ENCODE results near the gene RAD23A.
A peak's percentile ranks its signal among the peaks of the same experiment; 100 is the strongest.
"Not testable (repeated sequence)": the region's sequence is repeated elsewhere in the genome, so short reads cannot be mapped to it uniquely, and the experiment has no call there.

Gene RAD23A

DNA sequence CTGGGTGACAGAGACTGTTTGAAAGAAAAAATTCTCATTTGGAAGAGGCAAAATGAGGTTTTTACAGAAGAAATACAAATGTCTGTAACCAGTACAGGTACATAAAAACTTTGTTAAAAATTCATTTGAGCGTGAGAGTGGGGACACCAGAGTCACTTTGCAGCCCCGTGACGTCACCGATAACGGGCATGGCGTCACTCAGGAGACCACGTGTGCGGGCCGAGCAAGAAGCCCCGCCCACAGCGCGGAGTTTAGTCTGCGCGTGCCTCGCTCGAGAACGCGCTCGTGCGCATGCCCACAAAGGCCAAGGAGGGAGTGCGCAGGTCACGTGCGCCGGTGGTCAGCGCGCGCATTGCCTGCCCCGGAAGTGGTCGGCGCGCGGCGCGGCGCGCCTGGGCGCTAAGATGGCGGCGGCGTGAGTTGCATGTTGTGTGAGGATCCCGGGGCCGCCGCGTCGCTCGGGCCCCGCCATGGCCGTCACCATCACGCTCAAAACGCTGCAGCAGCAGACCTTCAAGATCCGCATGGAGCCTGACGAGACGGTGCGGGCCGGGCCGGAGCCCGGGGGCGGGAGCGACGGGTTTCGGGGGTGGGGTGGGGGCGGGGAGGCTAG lies at the start of gene RAD23A:
Gene RAD23A, plus strand, starts transcription at position 384 of the 613 bp plus-strand sequence. Its CDS starts 87 bp downstream, at position 471.
- DNase-seq (ENCODE audit: low read depth in 3 of 3): peak; percentile 96 to 98 (median 98)

DNA sequence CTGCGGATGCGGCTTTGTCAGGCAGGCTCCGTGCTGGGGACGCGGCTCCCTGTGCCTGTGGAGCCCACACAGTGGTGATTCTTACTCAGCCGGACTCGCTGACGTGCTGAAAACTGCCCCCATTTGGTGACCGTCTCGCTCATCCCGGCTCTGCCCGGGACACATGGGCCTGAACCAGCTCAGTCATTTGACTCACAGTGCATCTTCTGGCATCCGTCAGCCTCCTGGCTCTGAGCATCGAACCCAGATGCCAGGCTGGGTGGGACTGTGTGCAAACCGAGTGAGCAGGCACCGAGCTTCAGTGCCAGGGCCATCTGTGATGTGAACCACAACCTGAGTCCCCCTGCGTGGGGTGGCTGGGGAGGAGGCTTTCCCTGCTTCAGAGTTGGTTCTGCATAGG lies 49.2 kb upstream of the RAD23A start:
- DNase-seq (ENCODE audit: low read depth in 3 of 3): no peak

DNA sequence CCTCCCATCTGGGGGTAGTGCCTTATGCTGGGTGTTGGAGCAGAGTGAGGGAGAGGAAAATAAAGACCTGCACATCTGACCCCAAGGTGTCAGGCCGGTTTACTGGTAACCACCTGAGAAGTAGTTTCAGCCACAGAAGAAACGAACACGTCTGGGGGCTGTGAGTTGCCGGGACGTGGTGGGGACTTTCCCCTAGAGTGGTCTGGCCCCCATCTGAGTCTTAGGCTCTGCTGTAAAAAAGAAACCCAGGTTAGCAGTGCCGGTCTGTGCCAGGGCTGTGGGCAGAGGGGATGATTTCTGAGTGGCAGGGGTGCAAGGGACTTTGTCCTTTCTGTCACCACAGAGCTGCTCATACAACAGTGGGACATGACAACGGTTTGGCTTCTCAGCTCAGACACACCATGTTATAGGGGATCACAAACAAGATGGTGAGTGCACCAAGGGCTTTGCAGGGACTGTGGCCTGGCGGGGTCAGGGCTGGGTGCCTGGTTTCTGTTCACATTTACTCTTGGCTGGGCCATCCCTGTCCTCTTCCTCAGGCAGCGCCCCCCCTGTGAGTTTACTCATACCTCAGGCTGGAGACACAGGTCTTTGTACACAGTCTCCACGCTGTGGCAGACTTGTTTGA lies 45.7 kb upstream of the RAD23A start:
- no peak for DNase-seq (ENCODE audit: low read depth in 3 of 3)

DNA sequence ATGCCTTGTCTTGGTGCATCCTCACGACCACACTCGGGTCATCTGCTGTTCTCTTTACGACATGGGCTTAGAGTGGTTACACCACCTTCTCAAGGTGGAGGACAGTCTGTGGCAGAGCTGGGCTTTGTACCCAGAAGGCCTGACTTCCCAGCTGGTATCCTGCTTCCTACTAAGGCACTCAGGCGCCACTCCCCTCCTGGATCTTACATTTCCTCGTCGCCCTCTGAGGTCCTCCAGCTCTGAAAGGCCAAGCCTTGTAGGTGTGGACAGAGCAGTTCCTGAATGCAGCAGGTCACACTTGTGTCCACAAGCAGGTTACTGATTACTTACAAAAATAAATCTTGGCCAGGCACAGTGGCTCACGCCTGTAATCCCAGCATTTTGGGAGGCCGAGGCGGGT lies 38.5 kb upstream of the RAD23A start:
- DNase-seq (ENCODE audit: low read depth in 3 of 3): no peak

DNA sequence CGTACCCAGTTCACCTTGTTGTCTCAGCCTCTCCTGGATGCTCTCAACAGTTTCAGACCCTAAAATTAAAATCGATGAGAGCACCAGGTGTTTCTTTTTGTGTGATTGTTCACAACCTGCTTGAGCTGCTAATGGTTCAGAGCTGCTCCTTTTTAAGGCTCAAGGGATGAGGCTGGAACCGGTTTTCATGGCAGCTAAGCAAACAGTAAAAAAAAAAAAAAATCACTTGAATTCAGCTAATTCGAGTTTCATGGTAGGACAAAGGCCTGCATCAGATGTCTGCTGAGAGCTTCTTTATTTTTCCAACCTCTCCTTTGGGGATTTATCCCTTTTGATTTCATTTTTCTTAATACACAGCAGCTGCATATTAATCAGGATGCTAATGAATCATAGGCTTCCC lies 33.1 kb upstream of the RAD23A start:
- no peak for DNase-seq (ENCODE audit: low read depth in 3 of 3)

DNA sequence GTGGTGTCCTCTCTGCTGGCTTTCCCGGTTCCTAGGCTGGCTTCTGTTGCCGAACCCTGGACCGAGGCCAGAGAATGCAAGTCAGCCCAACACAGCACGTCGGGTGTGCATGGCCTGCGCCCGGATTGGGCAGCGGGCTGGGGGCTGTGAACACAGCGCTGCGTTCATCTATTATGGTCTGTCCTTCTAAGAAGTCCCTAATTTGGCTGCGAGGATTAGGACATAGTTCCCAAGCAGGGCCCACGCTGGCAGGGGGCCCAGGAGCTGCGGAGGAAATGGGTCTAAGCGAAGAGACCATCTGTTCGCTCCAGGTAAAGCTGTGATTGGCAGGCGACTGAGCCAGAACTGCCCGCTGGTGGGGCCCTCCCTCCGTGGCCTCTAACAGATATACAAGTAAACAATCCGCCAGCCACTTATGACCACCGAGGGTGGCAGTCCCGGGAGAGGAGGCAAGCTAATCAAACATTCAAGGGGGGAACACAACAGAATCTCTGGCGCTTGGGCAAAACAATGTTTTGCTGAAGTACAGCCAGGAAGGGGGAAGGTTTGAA lies 32.6 kb upstream of the RAD23A start:
- no peak for DNase-seq (ENCODE audit: low read depth in 3 of 3)

DNA sequence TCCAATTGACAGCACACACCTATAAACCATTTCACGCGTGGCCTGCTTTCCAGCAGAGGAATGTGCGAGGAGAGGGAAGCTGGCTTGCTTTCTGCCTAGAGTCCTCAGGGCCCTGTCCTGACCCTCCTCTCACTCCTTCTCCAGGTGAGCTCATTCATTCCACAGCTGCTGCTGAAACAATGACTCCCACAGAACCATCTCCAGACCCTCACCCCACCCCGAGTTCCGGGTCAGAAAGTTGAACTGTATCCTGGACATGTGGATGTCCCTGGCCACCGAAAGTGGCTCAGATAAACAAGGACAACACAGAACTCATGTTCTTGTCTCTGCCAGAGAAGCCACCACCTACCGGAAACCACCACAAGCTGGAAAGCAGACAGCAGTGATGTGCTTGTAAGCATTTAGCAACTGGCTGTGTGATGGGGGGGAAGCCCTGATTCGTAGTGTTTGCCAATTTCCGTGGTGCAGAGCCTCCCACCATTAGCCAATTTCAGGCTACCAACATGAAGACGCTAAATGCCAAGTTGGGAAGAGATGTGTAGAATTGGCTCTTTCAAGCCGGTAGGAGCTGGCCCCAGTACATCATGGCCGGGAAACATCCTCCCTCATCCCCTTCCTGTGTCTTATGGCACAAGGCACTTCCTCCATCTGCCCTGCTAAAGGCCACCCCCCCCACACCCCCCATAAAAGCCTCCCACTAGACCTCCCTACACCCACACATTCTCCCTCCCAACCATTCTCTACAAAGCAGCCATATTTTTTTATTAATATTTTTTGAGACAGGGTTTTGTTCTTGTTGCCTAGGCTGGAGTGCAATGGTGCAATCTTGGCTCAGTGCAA lies 31.6 kb upstream of the RAD23A start:
- peak in 2 of 3 experiments; percentile 26 for DNase-seq (ENCODE audit: low read depth in 3 of 3)

DNA sequence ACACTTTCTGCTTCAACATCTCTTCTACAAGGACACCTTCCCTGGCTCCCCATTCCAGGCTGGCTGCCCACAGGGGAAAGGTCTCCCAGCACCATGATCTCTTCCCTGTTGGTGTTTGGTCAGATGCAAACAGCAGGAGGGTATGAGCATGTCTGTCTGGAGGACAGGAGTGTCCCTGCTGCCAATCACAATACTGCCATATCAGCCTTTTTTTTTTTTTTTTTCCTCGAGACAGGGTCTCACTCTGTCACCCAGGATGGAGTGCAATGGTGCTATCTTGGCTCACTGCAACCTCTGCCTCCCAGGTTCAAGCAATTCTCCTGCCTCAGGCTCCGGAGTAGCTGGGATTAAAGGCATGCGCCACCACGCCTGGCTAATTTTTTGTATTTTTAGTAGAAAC lies 29.8 kb upstream of the RAD23A start:
- not testable (repeated sequence) for DNase-seq (ENCODE audit: low read depth in 3 of 3)

DNA sequence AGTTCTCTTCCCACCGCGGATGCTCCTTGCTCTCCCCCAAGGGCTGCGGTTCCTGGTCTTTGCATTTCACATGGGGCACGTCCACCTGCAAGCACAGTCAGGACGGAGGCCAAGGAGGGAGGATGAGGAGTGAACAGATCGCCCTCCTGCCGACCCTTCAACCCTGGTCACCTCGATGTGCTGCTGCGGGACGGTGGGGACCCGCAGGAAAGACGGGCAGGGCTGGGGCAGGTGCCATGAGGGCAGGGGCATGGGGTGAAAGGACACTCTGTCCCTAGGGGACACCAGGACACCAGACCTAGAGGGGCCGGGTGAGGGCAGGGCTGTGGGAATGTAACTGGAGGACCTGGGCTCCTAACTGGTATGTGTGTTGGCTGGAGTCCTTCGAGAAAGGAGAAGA lies 27.4 kb upstream of the RAD23A start:
- DNase-seq (ENCODE audit: low read depth in 3 of 3): no peak

DNA sequence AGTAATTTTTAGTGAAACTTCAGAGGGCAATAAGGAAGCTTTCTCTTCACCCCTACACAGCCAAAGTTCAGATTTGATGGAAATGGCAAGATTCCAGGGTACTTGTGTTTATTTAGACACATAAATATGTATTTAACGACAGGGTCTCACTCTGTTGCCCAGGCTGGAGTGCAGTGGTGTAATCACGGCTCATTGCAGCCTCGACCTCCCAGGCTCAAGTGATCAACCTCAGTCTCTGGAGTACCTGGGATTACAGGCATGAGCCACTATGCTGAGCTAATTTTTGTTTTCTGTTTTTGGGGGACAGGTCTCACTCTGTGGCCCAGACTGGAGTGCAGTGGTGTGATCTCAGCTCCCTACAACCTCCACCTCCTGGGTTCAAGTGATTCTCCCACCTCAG lies 24.6 kb upstream of the RAD23A start:
- no peak for DNase-seq (ENCODE audit: low read depth in 3 of 3)

DNA sequence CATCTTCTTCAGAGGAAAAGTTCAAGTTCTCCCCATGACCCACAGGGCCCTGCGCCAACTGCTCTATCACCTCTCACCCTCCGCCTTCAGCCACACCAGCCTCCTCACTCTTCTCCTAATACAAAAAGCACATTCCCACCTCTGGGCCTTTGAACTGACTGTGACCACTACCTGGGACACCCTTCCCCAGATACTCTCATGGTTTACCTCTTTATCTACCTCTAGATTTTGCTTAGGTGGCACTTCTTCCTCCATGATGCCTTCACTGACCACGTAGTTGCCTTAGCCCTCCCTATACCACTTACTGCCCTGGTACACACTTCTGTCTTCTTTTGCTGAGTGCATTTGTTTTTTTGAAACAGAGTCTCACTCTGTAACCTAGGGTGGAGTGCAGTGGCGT lies 22.7 kb upstream of the RAD23A start:
- DNase-seq (ENCODE audit: low read depth in 3 of 3): no peak

DNA sequence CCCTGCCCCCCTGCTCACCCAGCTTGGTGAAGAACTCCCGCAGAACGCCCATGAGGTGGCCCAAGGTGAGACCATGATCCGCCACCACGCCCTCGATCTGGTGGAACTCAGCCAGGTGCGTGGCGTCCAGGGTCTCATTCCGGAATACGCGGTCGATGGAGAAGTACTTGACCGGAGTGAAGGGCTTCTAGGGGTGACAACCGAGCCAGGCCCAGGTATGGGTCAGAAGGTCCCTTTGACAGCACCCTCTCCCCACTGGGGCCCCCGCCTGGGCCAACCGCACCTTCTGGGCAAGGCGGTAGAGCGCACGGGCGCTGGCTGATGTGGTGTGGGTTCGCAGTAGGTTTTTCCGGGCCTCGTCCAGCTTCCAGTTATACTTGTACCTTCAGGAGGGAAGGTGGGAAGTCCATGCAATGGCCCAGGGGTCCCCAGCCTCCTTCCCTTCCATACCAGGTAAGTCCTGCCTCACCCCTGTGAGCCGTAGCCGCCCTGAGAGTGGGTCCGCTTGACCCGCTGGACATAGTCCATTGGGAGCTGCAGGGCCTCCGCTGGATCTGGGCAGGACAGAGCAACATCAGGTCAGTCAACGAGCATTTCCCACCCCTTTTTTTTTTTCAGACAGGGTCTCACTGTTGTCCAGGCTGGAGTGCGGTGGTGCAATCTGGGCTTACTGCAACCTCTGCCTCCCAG lies 20.9 kb upstream of the RAD23A start:
- DNase-seq (ENCODE audit: low read depth in 3 of 3): no peak

DNA sequence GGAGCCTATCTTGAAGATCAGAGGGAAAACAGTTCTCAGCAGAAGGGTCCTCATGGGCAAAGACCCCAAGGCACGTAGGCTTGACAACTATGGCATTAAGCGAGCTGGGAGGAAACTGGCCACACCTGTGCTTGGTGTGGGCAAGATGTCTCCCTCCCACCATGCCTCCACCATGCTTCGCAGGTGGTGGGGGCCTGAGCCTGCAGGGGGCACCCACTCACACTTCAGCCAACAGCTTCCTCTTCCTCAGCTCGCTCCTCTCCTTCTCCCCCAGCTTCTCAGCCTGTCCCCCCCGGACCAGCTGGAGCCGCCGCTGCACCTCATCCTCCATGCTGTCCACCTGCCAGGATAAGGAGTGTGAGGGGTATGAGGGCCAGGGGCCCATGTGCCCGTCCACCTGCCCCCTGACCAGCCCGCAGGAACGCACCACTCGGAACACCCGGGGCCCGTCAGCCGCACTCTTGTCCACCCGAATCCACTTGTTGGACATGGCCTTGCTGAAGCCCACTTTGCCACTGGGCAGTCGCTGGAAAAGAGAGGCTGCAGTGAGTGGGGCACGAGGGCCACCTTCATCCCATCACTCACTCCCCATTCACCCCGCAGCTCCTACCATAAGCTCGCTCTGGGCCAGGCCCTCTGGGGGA lies 15.5 kb upstream of the RAD23A start:
- no peak for DNase-seq (ENCODE audit: low read depth in 3 of 3)

DNA sequence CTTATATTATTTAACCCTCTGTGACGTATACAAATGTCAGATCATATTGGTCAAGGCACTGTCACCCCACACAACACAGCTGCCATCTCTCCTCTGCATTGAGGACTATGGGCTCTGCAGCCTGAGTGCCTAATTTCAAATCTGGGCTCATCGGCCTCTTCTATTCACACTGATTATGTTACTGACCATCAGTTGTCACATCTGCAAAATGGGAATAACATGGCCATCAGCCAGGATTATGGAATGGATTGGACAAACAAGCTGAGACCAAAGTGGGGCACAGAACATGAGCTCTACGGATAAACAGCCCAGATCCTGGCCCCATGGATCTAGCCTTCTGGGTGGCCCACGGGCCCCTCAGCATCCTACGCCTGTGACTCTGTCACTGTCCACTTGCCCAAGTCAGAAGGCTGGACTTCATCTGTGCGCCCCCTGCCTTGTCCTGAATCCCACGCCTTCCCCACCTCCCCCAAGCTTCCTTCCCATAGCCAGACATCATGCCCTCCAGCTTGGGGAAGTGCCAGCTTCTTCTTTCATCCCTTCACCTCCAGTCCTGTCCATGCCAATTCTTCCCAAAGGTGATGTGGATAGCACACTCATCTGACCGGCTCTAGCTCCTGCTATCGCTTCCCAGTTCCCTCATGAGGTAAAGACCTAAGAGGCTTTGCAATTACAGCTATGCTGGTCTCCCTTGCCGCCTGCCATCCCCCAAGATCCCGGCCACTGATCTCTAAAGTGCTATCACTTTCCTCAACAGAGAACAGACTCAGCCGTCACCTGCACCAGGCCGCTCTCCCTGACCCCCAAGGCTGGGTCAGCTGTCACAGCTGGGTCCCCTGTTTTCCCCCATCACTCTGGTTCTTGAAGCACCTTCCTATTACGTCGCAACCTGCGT lies 13.0 kb upstream of the RAD23A start:
- DNase-seq (ENCODE audit: low read depth in 3 of 3): no peak

DNA sequence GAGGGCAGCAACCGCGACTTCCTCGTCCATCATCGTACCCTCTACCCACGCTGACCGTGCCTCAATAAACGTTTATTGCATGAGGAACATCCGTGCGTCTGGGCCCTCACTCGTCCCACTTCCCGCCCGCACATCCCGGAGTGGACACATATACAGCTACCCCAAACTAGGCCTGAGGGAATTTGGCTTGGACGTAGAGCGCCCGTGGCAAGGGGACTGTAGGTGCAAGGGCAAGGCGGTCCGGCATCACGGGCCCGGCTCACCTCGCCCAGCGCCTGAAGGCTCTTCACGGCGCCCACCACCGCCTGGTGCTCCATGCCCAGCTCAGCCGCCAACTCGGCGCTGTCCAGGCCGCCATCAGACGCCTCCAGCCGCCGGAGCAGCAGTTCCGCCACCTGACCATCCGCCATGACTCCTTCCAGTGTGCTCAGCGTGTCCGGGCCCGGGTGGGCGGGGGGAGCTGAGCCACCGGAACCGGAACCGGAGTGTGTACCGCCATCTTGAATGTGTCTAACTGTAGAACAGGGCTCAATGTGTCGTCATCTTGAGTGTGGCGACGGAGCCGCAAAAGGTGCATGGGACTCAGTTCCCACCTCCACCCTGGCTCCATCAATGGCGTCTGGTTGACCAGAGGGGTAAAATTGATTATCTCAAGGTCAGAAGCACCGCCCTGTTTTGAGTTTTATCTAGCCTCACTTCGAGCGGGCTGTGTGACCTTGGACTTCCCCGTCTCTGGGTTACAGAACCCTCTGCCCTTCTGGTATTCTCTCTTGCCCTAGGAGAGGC lies 12.2 kb upstream of the RAD23A start, which contains the start of gene FARSA:
Gene FARSA, minus strand, starts transcription at position 425 of the 786 bp plus-strand sequence. Its CDS starts 15 bp downstream, at position 410.
- peak; percentile 80 to 83 (median 83) for DNase-seq (ENCODE audit: low read depth in 3 of 3)

DNA sequence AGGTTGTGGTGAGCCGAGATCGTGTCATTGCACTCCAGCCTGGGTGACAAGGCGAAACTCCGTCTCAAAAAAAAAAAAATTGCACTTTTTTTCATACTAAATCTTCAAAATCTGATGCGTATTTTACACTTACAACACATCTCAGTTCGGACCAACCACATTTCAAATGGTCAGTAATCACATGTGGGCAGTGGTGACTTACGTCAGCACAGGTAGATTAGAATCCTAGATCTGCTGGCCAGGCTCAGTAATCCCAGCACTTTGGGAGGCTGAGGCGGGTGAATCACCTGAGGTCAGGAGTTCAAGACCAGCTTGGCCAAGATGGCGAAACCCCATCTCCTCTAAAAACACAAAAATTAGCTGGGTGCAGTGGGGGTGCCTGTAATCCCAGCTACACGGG lies 10.6 kb upstream of the RAD23A start:
- no peak for DNase-seq (ENCODE audit: low read depth in 3 of 3)

DNA sequence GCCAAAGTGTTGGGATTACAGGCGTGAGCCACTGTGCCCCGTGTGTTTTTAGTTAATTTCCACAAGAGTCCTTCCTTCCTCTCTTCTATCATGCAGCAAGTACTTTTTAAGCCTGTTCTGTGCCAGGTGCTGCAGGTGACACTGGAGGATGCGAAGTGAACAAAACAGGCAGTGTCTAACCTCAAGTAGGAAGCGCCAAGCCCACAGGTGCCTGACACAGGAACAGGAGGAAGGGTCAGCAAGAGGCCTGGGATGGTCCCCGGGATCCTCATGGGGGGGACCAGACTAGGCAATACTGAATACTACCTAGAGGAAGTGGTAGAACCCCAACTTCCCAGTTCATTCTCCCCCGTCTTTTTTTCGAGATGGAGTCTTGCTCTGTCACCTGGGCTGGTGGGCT lies 9.1 kb upstream of the RAD23A start:
- DNase-seq (ENCODE audit: low read depth in 3 of 3): no peak

DNA sequence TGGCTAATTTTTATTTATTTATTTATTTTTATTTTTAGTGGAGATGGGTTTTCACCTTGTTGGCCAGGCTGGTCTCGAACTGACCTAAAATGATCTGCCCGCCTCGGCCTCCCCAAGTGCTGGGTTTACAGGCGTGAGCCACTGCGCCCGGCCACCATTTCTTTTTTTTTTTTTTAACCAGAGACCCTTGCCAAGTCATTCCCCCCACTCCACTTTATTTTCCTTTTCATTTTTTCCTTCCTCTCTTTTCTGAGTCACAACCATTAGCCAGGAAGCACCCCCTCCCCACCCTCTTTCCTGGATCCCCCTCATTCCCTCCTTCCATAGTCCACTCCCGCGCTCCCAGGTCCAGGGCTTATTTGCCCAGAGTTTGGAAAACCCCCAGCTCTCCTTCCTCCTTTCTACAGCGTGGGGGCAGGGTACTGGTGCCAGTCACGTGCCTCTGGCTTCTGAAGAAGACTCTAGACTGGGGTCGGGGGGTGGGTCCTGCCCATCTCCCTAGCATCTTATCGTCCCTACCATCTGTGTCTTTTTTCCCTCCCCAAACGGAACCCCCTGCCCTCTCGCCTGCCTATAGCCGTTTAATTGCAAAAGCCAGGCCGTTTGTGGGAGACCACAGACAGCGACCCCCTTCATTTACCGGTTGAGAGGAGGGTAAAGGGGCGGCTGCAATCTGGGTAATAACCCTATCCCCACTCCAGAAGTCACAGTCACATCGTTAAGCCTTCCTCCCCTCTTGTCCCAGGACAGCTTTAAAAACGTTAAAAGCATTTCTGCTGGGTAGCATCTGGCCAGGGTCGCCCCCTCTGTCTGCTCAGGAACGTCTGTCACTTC lies 8.4 kb upstream of the RAD23A start:
- no peak for DNase-seq (ENCODE audit: low read depth in 3 of 3)
